HG03196 (cell line): ENCODE results near the gene ALDH3A2.

Experiments
- ATAC-seq: cut with Tn5 transposase; IDR thresholded peaks from one replicate; pipeline ENCODE4 v1.9.1; 2021; ENCODE audit not compliant: unreplicated experiment

The ALDH3A2 gene

DNA sequence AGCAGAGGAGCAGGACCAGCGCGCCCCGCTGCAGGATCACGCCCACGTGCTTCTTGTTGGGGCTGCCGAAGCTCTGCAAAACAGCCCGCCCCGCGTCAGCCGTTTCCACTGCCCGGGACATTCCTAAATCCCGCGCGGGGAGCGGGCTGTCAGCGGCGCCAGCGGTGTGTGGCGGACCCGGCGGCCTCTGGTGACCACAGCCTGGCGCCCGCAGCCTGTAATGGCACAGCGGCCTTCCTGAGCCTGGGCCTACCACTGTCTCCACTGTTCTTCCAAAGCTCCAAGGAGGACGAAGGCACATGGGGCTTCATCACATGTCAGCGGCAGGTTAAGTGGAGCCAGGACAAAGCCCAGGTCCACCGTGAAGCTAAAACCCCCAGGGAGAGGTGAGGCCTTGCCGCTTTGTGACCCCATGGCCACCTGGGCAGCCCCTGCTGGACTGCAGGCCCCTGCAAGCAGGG, 65.4 kb downstream of the ALDH3A2 start:
- ATAC-seq = no peak

DNA sequence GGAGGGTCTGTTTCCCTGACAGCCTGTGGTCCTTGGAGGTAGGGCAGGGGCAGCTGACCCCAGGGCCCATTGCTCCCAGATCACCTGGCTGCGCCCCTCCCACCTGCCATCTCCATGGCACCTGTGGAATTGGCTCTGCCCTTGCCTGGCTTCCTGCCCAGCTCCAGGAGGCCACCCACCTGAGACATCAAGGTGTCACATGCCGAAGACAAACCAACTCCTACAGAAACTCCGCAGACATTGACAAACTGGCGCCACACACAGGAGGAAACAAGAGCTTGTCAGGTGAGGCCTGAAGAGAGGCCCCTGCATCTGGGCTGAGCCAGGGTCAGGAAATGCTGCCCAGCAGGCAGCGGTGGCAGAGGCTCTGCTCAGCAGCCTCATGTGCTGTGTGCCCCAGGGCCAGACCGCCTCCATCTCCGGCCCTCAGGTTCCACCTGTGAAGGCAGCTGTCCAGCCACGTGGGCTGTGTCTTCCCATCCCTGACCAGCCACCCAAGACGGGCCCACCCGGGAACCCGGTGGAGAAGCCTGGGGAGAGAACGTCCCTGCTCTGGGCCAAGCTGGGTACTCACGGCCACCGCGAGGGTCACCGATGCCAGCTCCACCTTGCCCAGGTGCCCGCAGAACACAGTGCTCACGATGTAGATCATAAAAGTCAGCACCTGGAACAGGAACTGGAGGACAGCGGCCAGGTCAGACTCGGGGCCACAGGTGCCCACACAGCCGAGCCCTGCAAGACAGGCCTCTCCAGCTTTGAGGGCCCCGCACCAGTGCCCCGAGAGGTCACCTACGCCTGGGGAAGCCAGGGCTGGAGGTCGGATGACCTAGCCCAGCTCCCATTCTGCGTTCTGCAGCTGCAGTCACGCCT, 66.2 kb downstream of the ALDH3A2 start:
- no peak for ATAC-seq

DNA sequence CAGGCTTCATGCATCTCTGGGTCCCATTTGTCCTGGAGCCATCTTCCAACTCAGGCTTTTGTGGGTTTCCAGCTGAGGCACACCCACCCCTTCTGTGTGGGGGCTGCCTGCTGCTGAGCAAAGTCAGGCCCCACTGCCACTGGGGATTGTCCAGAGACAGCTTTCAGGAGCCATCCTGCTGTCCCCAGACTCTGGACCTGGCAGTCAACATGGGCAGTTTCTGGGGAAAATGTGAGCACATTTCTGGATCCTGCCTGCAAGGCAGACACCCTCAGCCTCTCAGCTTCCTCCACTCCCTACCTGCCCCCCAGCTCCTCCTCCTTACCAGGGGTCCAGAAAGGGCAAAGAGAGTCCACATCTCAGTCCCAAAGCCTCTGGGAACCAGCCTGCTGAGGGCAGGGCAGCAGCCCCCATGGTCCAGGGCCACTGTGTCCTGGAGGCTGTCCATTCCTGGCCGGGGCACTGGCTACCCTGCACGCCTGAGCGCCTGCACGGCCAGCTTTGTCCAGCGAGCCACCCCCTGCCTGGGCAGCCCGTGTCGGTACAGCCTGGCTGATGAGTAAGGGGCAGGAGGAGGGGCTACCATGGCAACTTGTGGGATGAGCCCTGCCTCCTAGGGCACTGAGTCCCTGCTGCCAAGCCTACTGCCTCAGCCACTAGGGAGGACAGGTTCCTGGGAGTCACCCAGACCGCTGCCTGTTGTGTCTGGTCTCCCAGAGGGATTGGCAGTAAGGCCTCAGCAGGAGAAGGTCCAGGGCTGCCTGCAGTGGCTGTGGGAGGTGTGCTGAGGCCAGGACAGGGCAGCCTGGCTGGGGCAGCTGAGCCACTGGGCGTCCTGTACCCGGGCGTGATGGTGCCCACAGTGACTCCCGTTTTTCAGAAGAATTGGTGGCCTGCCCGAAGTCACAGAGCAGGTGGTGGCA, 67.8 kb downstream of the ALDH3A2 start, which contains the start of gene SLC47A2:
Gene SLC47A2, minus strand, starts transcription at position 477 of the 923 bp plus-strand sequence. Its CDS starts 29 bp downstream, at position 448.
- no peak for ATAC-seq

DNA sequence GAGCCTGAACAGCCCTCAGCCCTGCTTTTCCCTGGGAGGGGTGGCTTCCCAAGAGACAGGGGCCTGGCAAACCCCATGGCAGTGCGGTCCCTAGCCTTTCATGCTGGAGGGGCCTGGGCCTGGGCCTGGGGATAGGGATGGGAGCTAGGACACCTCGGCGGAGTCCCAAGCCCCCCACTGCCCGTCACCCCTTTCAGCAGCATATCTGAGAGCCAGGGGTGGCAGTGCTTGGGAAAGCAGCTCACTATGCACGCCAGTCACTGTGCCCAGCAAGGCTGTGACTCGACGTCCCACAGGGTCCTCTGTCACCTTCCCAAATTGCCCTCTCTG, 68.4 kb downstream of the ALDH3A2 start:
- no peak for ATAC-seq

DNA sequence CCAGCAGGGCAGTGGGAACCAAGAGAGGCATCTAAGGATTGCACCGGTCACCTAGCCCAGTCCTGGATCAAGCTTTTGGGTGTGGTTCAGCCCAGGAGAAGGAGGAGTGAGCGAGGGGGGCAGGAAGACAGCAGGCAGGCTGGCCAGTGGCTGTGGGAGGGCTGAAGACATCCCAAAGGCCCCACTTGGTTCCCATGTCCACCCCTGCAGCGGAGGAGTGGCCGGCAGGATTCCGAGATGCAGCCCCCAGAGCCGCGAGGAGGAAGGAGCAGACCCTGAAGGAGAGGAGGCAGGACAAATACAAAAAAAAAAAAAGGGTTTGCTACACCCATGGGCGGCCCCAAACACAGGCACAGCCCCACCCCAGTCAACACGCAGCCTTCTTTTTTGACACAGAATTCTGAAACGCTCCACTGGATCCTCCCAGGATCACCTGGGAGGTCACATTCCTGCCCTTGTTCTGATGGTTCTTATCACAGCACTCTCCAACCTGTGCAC, 68.9 kb downstream of the ALDH3A2 start:
- no peak for ATAC-seq

DNA sequence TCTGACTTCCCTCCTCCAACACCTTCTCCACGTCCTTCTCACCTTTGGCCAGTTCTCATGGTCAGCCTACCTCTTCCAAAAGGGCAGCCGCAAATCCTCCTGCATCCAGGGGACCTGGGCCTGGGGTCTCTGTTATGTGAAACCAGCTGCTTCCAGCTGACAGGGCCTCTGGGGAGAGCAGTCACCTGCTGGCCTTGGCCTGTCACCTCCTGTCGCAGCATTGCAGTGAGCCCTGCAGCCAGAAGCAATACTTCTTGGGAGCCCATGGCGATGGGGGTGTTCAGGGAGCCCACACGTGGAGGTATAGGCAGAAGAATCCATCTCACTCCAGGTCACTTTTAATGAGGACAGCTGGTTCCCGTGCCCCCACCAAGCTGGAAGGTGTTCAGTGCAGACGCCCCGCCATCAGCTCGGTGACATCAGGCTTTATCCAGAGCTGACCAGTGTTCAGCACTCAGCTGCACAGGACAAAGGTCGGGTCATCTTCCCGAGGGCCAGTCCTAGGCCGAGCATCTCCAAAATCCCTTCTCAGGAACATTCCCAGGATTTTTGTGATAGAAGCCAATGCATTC, 69.6 kb downstream of the ALDH3A2 start:
- ATAC-seq = no peak

DNA sequence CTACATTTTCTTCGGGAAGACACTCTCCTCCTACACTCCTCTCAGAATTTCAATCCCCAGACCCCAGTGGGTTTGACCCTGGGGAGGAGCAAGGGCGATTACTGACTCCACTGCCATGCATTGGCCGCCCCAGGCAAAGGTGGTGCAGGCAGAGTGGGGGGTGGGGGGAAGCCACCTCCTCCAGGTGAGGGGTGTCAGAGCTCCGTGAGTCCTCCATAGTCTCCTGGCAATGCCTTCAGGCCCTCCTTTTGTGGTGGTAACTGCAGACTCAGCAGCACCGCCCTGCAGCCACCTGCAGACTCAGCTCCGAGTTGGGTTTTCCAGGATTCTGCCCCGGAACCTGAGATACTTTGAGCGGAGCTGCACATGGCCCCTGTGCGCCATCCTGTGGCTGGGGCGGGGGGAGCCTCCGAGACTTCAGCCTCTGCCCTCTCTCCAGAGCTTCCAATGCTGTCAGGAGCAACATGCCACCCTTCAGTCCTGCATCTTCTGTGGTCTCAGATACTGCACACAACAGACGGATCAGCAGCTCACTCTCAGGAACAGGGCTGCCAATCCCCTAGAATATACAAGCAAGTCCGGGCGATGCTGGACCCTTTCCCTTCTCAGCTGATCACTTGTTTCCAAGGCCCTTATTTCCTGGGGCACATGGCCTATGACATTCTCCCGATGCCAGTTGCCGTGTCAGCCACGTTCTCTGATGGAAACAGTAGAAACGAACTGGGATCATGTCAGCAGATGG, 70.2 kb downstream of the ALDH3A2 start:
- ATAC-seq = no peak

DNA sequence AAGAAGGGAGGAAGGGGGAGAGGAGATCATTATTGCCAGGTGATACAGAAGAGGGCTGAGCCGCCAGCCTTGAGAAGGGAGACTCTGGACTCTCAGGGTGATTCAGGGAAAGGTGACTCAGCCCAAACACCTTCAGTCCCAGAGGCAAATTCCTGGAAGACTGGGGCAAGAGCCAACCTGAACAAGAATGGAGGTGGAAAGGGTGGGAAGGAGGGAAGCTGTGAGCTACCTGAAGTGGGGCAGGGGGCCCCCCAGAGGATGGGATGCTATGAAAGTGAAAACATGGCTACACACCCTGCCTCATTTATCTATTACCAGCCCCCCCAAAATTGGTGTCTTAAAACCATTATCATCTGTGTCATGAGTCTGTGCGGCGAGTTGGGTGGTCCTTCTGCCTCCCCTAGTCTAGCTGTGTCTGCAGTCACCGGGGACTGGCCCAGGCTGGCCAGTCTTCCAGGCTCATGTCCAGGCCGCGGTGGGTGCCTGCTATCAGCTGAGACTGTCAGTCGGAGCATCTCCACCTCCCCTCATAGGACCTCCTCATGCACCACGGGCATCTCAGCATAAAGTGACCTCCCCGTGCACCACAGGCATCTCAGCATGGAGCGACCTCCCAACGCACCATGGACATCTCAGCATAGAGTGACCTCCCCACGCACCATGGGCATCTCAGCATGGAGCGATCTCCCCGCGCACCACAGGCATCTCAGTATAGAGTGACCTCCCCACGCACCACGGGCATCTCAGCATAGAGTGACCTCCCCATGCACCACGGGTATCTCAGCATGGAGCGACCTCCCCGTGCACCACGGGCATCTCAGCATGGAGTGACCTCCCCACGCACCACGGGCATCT, 71.0 kb downstream of the ALDH3A2 start:
- ATAC-seq = no peak

DNA sequence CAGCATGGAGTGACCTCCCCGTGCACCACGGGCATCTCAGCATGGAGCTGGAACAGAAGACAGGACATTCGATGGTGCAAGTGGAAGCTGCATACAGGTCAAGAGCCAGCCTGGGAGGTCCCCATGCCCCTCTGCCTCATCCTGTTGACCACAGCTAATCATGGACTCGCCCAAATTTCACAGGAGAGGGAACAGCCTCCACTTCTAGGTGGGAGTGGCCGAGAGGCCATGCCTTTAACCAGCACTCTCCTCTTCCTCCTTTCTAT, 71.6 kb downstream of the ALDH3A2 start:
- ATAC-seq = no peak

DNA sequence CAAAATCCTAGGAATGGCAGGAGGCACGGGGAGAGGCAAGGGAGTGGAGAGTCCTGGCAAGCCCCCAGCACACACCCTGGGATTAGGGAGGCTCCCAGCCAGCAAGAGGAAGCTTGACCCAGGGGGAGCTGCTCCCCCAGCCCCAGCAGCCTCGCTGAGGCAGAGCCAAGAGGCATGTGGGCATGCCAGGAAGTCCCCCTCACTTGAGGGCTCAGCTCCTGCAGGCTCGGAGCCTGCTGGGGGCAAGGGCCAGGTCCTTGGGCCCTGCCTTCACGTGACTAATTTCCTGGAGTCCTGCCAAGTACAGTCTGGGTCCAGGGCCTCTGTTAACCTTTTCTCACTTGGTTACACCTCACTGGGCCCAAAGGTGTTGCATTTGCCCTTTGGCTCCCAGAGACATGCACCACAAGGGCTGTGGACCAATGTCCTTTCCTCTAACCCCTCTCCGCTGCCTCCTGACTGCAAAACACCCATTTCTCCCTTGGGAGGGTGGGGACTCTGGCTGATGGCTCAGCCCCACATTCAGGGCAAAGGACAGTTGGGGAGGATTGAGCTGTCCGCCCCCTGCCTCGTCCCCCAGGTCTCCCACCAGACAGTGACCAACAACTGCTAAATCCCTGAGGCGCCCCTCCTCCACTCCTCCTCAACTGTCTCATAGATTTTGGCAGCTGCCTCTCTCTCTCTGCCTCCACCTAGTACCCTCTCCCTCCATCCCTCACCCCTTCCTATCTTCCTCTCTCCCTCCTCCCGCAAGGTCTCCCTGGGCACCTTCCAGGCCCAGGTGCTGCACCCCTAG, 72.3 kb downstream of the ALDH3A2 start:
- ATAC-seq = no peak

DNA sequence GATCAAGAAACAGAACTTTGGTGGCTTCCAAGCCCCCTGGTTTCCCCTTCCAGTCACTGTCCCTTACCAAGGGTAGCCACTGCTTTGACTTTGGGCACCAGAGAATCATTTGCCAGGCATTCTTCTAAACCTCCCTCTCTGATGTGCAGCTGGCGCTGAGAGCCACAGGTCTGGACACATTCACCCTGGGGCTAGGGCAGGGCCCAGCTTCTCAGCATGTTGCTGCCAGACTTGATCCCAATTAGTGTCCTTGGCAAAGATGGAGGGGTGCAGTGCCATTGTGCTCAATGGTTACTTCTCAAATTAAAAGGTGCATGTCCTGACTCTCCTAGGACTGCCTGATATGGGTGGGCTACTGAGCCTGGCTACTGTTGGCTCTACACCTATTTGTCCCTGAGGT, 75.4 kb downstream of the ALDH3A2 start:
- no peak for ATAC-seq

DNA sequence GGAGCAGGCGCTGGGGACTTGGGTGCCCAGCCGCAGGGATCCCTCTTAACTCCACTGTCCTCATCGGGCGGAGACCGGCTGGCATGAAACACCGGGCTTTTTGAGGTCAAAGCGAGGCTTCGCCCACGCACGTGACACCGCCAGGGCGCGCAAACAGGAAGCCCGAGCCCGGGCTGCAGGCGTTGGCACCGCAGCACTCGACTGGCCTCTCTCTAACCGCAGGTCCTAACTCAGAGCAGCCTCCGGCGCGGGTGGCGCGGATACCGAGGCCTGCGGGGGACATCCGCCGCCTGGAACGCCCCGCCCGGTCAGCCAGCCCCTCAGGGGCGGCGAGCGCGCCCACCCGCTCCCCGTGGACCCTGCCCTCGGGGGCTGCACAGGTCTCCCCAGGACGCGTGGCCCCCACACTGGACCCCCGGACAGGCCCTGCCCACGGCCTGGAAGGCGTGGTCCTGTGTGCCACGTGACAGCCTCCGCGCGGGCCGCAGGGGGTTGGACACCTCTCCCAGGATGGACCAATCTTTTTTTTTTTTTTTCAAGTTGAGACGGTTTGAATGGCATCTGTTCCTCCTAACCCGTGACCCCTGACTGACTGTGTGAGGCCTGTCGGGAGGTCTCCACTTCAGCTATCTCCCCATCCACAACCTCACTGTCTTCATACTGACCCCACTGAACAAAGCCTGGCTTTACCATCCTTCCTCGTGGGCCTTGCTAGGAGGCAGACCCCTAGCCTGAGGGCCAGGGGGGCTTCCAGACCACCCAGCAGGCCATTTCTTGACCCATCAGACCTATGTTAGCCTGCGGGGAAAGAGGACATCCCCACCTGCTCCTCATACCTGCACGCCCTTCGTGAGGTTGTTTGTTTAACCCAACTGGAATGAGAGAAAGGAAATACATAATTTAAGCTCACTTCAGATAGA, 76.2 kb downstream of the ALDH3A2 start:
- no peak for ATAC-seq

DNA sequence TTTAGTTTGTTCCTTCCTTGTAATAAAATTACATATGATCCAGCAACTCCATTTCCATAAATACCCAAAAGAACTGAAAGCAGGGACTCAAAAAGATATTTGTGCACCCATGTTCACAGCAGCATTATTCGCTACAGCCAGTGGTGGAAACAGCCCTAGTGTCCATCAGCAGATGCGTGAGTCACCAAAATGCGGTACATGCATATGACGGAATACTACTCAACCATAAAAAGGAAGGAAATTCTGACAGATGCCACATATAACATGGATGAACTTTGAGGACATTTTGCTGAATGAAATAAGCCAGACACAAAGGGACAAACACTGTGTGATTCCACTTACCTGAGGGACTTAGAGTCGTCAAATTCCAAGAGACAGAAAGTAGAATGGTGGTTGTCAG, 76.9 kb downstream of the ALDH3A2 start:
- ATAC-seq = no peak

DNA sequence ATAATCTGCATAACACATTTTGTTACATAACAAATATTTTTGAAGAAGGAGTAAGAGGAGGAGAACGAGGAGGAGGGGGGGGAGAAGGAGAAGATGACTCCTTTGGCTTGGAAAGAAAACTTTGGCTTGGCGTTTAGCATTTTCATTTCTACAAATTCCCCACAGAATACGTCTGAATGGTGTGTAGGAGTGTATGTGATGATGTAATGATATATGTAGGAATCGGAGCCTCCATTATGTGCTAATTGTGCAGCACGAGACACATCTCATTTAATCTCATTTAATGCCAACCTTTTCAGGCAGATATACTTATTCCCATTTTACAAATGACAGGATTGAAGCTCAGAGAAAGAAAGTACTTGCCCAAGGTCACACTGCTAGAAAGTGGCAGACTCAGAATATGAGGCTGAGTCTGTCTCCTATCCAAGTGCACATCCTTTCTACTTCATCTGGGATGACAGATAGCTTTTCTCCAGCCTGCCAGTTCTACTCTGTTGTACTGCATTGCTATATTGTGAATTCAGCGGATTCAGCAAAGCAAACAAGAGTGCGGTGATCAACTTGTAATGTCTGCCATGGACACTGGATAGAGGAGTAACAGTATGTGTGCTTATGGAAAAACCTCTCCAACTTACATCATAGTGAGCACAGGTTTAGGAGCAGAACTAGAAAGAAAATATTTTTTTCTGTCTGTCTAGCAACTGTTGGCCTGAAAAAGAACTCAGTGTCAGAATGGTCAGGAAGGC, 78.3 kb downstream of the ALDH3A2 start:
- no peak for ATAC-seq
